ENCODE data around the gene PHF11. TPM values are rescaled to one million over a fixed set of nuclear protein-coding genes. Genes with fewer than 3 reads are reported as not detected.
A peak's percentile ranks its signal among the peaks of the same experiment; 100 is the strongest.

Gene PHF11
- total RNA-seq = 18.5 and 26.8 TPM in 2 replicates
- 32.8 and 46.8 TPM in 2 replicates for polyA plus RNA-seq
- polyA plus RNA-seq (2012) = 33.5 and 43.9 TPM in 2 replicates
- polyA minus RNA-seq (ENCODE audit: low replicate concordance) = 1.5 TPM in 1 of 2 replicates, not detected in the other

GRCh38 chr13:49495783-49496762 lies at the start of gene PHF11:
Gene PHF11, plus strand, starts transcription at chr13:49495953. Its CDS starts 49 bp downstream, at chr13:49496002.
- Histone ChIP-seq H3K27ac (ENCODE audit: insufficient read depth, low read length) (peak within 1 kb of the TSS; percentile 80), H3K9ac (ENCODE audit: insufficient read depth, low read length) (peak within 1 kb of the TSS; percentile 67), H4K20me1 (ENCODE audit: control insufficient read depth, extremely low read depth, insufficient read depth, low read length) (no peaks in the 10 kb centered on the region), H3K9me3 (ENCODE audit: control insufficient read depth, insufficient read depth, low read depth, low read length) (no peaks in the 10 kb centered on the region), H3K27me3 (ENCODE audit: control insufficient read depth, insufficient read depth, low read length) (no peaks in the 10 kb centered on the region), H2AFZ (ENCODE audit: low read length) (peak within 1 kb of the TSS; percentile 60), H3K4me2 (ENCODE audit: extremely low read depth, insufficient read depth, low read length) (peak within 1 kb of the TSS; percentile 90), H3K4me3 (replicated peaks in 1 of 4; ENCODE audit: control extremely low read depth in 1 of 4, insufficient read depth in 1 of 4, low read depth in 3 of 4, low read length in 4 of 4) (peak within 1 kb of the TSS; percentile 50 to 66 (median 64)), H3K4me1 (ENCODE audit: control insufficient read depth, extremely low read depth, insufficient read depth, low read length) (peaks cover 22% of the 10 kb centered on the region), H3K36me3 (ENCODE audit: control insufficient read depth, insufficient read depth, low read length) (no peaks in the 10 kb centered on the region), H3K79me2 (ENCODE audit: control insufficient read depth, insufficient read depth, low read length) (no peaks in the 10 kb centered on the region)
- TF ChIP-seq CTCF (conservative IDR thresholded peaks at IDR 0.05 in 1 of 2, IDR thresholded peaks at IDR 0.05 in 1 of 2; ENCODE audit: low read depth in 1 of 2, low read length in 2 of 2) = no peak
- DNase-seq (ENCODE audit: low read depth in 2 of 2) = peak; percentile 75 to 76

GRCh38 chr13:49446473-49446872 lies 49.3 kb upstream of the PHF11 start:
- no peaks in the 10 kb centered on the region for H3K36me3 ChIP-seq (ENCODE audit: control insufficient read depth, insufficient read depth, low read length)
- H2AFZ ChIP-seq (ENCODE audit: low read length) = no peak overlapping the region
- no peaks in the 10 kb centered on the region for H4K20me1 ChIP-seq (ENCODE audit: control insufficient read depth, extremely low read depth, insufficient read depth, low read length)
- H3K4me3 ChIP-seq (replicated peaks in 1 of 4; ENCODE audit: control extremely low read depth in 1 of 4, insufficient read depth in 1 of 4, low read depth in 3 of 4, low read length in 4 of 4) = peak overlapping the region in 1 of 4 experiments; percentile 29
- no peak for TF ChIP-seq CTCF (conservative IDR thresholded peaks at IDR 0.05 in 1 of 2, IDR thresholded peaks at IDR 0.05 in 1 of 2; ENCODE audit: low read depth in 1 of 2, low read length in 2 of 2)
- TF ChIP-seq EZH2 (IDR thresholded peaks at IDR 0.05; ENCODE audit: low read length, missing control alignments) = no peak
- H3K4me2 ChIP-seq (ENCODE audit: extremely low read depth, insufficient read depth, low read length) = peak overlapping the region; percentile 21
- H3K9ac ChIP-seq (ENCODE audit: insufficient read depth, low read length) = no peak overlapping the region
- H3K79me2 ChIP-seq (ENCODE audit: control insufficient read depth, insufficient read depth, low read length) = peaks cover 15% of the 10 kb centered on the region
- no peak overlapping the region for H3K27ac ChIP-seq (ENCODE audit: insufficient read depth, low read length)
- no peaks in the 10 kb centered on the region for H3K27me3 ChIP-seq (ENCODE audit: control insufficient read depth, insufficient read depth, low read length)
- no peaks in the 10 kb centered on the region for H3K9me3 ChIP-seq (ENCODE audit: control insufficient read depth, insufficient read depth, low read depth, low read length)
- H3K4me1 ChIP-seq (ENCODE audit: control insufficient read depth, extremely low read depth, insufficient read depth, low read length) = no peaks in the 10 kb centered on the region
- no peak for DNase-seq (ENCODE audit: low read depth in 2 of 2)

GRCh38 chr13:49448753-49449152 lies 47.0 kb upstream of the PHF11 start:
- no peaks in the 10 kb centered on the region for H3K36me3 ChIP-seq (ENCODE audit: control insufficient read depth, insufficient read depth, low read length)
- TF ChIP-seq EZH2 (IDR thresholded peaks at IDR 0.05; ENCODE audit: low read length, missing control alignments) (no peak), CTCF (conservative IDR thresholded peaks at IDR 0.05 in 1 of 2, IDR thresholded peaks at IDR 0.05 in 1 of 2; ENCODE audit: low read depth in 1 of 2, low read length in 2 of 2) (no peak)
- no peak overlapping the region for H3K4me3 ChIP-seq (replicated peaks in 1 of 4; ENCODE audit: control extremely low read depth in 1 of 4, insufficient read depth in 1 of 4, low read depth in 3 of 4, low read length in 4 of 4)
- H3K79me2 ChIP-seq (ENCODE audit: control insufficient read depth, insufficient read depth, low read length) = peaks cover 16% of the 10 kb centered on the region
- no peak overlapping the region for H2AFZ ChIP-seq (ENCODE audit: low read length)
- H4K20me1 ChIP-seq (ENCODE audit: control insufficient read depth, extremely low read depth, insufficient read depth, low read length) = no peaks in the 10 kb centered on the region
- no peak overlapping the region for H3K27ac ChIP-seq (ENCODE audit: insufficient read depth, low read length)
- no peaks in the 10 kb centered on the region for H3K27me3 ChIP-seq (ENCODE audit: control insufficient read depth, insufficient read depth, low read length)
- no peaks in the 10 kb centered on the region for H3K9me3 ChIP-seq (ENCODE audit: control insufficient read depth, insufficient read depth, low read depth, low read length)
- H3K4me2 ChIP-seq (ENCODE audit: extremely low read depth, insufficient read depth, low read length) = no peak overlapping the region
- no peak overlapping the region for H3K9ac ChIP-seq (ENCODE audit: insufficient read depth, low read length)
- H3K4me1 ChIP-seq (ENCODE audit: control insufficient read depth, extremely low read depth, insufficient read depth, low read length) = peaks cover 3% of the 10 kb centered on the region
- no peak for DNase-seq (ENCODE audit: low read depth in 2 of 2)

All from fibroblast of lung (primary cell).